Mucosa of rectum (tissue), 2 donors: ENCODE measurements around the gene PCDHGA3.
A peak's percentile ranks its signal among the peaks of the same experiment; 100 is the strongest.
"Not testable (repeated sequence)": the region's sequence is repeated elsewhere in the genome, so short reads cannot be mapped to it uniquely, and the experiment has no call there.

Experiments used
- H3K27ac ChIP-seq, 2 donors: one replicate each; pipeline ENCODE4 v1.7.0; 2013; ENCODE audit warnings: inconsistent platforms in 2 of 2, low read depth in 2 of 2, low read length in 2 of 2
- H3K27me3 ChIP-seq, 2 donors: one replicate each; pipeline ENCODE4 v1.7.0; 2013; ENCODE audit warnings: low read length in 2 of 2; ENCODE audit not compliant: control insufficient read depth in 2 of 2, insufficient read depth in 2 of 2
- H3K36me3 ChIP-seq, 2 donors: one replicate each; pipeline ENCODE4 v1.7.0; 2013; ENCODE audit warnings: low read length in 2 of 2; ENCODE audit not compliant: control insufficient read depth in 2 of 2, insufficient read depth in 2 of 2
- H3K4me1 ChIP-seq, 2 donors: one replicate each; pipeline ENCODE4 v1.7.0; 2013; ENCODE audit warnings: low read length in 2 of 2, mild to moderate bottlenecking in 1 of 2; ENCODE audit not compliant: control insufficient read depth in 2 of 2, insufficient read depth in 2 of 2
- H3K4me3 ChIP-seq, 2 donors: one replicate each; pipeline ENCODE4 v1.7.0; 2013; ENCODE audit warnings: low read length in 2 of 2
- H3K9ac ChIP-seq, 2 donors: one replicate each; pipeline ENCODE4 v1.7.0; 2013; ENCODE audit warnings: low read length in 2 of 2, low read depth in 1 of 2, mild to moderate bottlenecking in 1 of 2
- H3K9me3 ChIP-seq, 2 donors: one replicate each; pipeline ENCODE4 v1.7.0; 2013; ENCODE audit warnings: low read length in 2 of 2; ENCODE audit not compliant: control insufficient read depth in 2 of 2
- donor health status: healthy.
- donor health status: Normal muscosa, but diverticular disease.

Gene PCDHGA3

DNA sequence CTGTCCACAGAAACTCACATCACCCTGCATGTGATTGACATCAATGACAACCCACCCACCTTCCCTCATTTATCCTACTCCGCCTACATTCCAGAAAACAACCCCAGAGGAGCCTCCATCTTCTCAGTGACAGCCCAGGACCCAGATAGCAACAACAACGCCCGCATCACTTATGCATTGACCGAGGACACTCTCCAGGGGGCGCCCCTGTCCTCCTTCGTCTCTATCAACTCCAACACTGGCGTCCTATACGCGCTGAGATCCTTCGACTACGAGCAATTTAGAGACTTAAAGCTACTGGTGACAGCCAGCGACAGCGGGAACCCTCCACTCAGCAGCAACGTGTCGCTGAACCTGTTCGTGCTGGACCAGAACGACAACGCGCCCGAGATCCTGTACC, 1.7 kb downstream of the PCDHGA3 start:
- Histone ChIP-seq H3K4me1 (no peaks in the 10 kb centered on the region), H3K9ac (no peak overlapping the region), H3K36me3 (no peaks in the 10 kb centered on the region), H3K27ac (no peak overlapping the region), H3K4me3 (no peak overlapping the region), H3K9me3 (peaks cover 12 to 23% of the 10 kb centered on the region in 2 donors), H3K27me3 (no peaks in the 10 kb centered on the region)

DNA sequence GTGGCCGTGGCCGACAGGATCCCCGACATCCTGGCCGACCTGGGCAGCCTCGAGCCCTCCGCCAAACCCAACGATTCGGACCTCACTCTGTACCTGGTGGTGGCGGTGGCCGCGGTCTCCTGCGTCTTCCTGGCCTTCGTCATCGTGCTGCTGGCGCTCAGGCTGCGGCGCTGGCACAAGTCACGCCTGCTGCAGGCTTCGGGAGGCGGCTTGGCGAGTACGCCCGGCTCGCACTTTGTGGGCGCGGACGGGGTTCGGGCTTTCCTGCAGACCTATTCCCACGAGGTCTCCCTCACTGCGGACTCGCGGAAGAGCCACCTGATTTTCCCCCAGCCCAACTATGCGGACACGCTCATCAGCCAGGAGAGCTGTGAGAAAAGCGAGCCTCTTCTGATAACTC, 2.4 kb downstream of the PCDHGA3 start:
- H3K27me3 ChIP-seq, H3K4me1 ChIP-seq, H3K4me3 ChIP-seq, H3K9ac ChIP-seq, H3K36me3 ChIP-seq, H3K27ac ChIP-seq: not testable (repeated sequence)
- H3K9me3 ChIP-seq, result peaks cover 12 to 26% of the 10 kb centered on the region in 2 donors

DNA sequence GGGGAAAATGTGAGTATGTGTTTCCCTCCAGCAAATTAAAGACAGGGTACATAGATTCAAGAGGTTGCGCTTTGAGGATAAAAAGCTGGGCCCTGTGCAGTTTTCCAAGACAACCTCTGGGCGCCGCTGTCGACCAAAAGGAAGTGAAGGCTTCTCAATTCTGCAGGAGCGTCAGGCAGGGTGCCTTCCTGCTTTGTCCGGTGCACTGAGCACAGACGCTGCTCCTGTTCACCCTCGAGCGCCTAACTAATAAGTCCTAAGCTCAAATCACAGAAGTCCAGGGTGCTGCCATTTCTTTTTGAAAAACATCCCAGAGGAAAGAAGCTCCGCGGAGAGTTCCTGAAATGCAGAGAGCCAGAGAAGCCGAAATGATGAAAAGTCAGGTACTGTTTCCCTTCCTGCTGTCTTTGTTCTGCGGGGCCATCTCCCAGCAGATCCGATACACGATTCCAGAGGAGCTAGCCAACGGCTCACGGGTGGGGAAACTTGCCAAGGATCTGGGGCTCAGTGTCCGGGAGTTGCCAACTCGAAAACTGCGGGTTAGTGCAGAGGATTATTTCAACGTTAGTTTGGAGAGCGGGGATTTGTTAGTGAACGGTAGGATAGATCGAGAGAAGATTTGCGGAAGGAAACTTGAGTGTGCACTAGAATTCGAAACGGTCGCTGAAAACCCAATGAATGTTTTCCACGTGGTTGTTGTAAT, 6.4 kb downstream of the PCDHGA3 start, which contains the start of gene PCDHGB1:
Gene PCDHGB1 (plus strand): TSS at position 183 of the 703 bp plus-strand sequence. CDS start 162 bp downstream, at position 345.
- peaks cover 4 to 19% of the 10 kb centered on the region in 2 donors for H3K9me3 ChIP-seq

DNA sequence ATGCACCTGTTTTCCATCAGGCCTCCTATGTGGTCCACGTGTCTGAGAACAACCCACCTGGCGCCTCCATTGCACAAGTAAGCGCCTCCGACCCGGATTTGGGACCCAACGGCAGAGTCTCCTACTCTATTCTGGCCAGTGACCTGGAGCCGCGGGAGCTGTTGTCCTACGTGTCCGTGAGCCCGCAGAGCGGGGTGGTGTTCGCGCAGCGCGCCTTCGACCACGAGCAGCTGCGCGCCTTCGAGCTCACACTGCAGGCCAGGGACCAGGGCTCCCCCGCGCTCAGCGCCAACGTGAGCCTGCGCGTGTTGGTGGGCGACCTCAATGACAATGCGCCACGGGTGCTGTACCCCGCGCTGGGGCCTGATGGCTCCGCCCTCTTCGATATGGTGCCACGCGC, 8.0 kb downstream of the PCDHGA3 start:
- no peaks in the 10 kb centered on the region for H3K27me3 ChIP-seq
- H3K36me3 ChIP-seq, result no peaks in the 10 kb centered on the region
- peaks cover 3 to 22% of the 10 kb centered on the region in 2 donors for H3K9me3 ChIP-seq
- H3K4me1 ChIP-seq, result no peaks in the 10 kb centered on the region
- no peak overlapping the region for H3K4me3 ChIP-seq
- H3K27ac ChIP-seq, result no peak overlapping the region
- H3K9ac ChIP-seq, result no peak overlapping the region

More for the DNA sequence above, 6.4 kb downstream of the PCDHGA3 start, which contains the start of gene PCDHGB1:
- Histone ChIP-seq H3K4me1 (no peaks in the 10 kb centered on the region), H3K4me3 (peak within 1 kb of the TSS in 1 of 2 donors; percentile 56), H3K27ac (no peak within 1 kb of the TSS), H3K36me3 (no peaks in the 10 kb centered on the region), H3K27me3 (no peaks in the 10 kb centered on the region), H3K9ac (no peak within 1 kb of the TSS)

DNA sequence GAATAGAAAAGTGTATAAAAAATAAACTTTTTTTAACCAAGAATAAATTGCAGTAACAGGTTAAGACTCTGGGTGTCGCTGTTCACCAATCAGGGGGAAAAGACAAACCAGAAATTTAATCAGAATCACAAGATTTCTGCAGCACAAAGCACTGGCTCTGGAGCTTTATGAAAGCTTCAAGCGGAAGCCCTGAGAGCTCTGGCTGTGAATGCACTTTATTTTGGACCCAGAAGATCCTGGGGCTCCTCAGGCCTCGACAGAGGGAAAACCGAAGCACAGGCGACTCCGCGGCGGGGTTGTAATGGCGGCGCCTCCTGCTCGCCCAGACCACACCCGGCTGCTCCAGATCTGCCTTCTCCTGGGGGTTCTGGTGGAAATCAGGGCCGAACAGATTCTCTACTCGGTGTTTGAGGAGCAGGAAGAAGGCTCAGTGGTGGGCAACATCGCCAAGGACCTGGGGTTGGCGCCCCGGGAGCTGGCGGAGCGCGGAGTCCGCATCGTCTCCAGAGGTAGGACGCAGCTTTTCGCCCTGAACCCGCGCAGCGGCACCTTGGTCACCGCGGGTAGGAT, 11.4 kb downstream of the PCDHGA3 start, which contains the start of gene PCDHGA4:
Gene PCDHGA4 (plus strand): TSS at position 122 of the 570 bp plus-strand sequence. CDS start 87 bp downstream, at position 209.
- Histone ChIP-seq H3K27me3 (no peaks in the 10 kb centered on the region), H3K4me3 (peak within 1 kb of the TSS in 1 of 2 donors; percentile 8), H3K27ac (no peak within 1 kb of the TSS), H3K9ac (no peak within 1 kb of the TSS), H3K4me1 (no peaks in the 10 kb centered on the region), H3K36me3 (no peaks in the 10 kb centered on the region), H3K9me3 (peaks cover 3 to 22% of the 10 kb centered on the region in 2 donors)

DNA sequence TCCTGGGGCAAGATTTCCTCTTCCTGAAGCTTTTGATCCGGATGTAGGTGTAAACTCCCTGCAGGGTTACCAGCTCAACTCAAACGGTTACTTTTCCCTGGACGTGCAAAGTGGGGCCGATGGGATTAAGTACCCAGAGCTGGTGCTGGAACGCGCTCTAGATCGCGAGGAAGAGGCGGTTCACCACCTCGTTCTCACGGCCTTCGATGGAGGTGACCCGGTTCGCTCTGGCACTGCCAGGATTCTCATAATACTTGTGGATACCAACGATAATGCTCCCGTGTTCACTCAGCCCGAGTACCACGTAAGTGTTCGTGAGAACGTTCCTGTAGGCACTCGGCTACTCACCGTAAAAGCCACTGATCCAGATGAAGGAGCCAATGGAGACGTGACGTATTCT, 12.0 kb downstream of the PCDHGA3 start:
- Histone ChIP-seq H3K27me3 (no peaks in the 10 kb centered on the region), H3K27ac (no peak overlapping the region), H3K9ac (no peak overlapping the region), H3K9me3 (peaks cover 3 to 23% of the 10 kb centered on the region in 2 donors), H3K4me1 (no peaks in the 10 kb centered on the region), H3K36me3 (no peaks in the 10 kb centered on the region), H3K4me3 (no peak overlapping the region)

DNA sequence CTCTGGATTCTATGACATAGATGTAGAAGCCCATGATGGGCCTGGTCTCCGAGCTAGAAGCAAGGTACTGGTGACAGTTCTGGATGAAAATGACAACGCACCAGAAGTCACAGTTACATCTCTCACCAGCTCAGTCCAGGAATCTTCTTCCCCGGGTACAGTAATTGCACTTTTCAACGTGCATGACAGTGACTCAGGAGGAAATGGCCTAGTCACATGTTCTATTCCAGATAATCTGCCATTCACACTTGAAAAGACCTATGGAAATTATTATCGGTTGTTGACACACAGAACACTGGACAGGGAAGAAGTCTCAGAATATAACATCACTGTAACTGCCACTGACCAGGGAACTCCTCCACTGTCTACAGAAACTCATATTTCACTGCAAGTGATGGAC, 12.5 kb downstream of the PCDHGA3 start:
- no peaks in the 10 kb centered on the region for H3K27me3 ChIP-seq
- no peak overlapping the region for H3K9ac ChIP-seq
- H3K27ac ChIP-seq, result no peak overlapping the region
- no peaks in the 10 kb centered on the region for H3K4me1 ChIP-seq
- no peak overlapping the region for H3K4me3 ChIP-seq
- H3K9me3 ChIP-seq, result peaks cover 3 to 23% of the 10 kb centered on the region in 2 donors
- H3K36me3 ChIP-seq, result no peaks in the 10 kb centered on the region

DNA sequence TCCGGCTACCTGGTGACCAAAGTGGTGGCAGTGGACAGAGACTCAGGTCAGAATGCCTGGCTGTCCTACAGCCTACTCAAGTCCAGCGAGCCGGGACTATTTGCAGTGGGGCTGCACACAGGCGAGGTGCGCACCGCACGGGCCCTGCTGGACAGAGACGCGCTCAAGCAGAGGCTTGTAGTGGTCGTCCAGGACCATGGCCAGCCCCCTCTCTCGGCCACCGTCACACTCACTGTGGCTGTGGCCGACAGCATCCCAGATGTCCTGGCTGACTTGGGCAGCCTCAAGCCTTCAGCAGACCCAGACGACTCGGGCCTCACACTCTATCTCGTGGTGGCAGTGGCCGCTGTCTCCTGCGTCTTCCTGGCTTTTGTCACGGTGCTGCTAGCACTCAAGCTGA, 13.3 kb downstream of the PCDHGA3 start:
- H3K9ac ChIP-seq, result no peak overlapping the region
- H3K27ac ChIP-seq, result no peak overlapping the region
- H3K27me3 ChIP-seq, result no peaks in the 10 kb centered on the region
- H3K4me1 ChIP-seq, result no peaks in the 10 kb centered on the region
- H3K4me3 ChIP-seq, result no peak overlapping the region
- H3K36me3 ChIP-seq, result no peaks in the 10 kb centered on the region
- peaks cover 3 to 25% of the 10 kb centered on the region in 2 donors for H3K9me3 ChIP-seq

DNA sequence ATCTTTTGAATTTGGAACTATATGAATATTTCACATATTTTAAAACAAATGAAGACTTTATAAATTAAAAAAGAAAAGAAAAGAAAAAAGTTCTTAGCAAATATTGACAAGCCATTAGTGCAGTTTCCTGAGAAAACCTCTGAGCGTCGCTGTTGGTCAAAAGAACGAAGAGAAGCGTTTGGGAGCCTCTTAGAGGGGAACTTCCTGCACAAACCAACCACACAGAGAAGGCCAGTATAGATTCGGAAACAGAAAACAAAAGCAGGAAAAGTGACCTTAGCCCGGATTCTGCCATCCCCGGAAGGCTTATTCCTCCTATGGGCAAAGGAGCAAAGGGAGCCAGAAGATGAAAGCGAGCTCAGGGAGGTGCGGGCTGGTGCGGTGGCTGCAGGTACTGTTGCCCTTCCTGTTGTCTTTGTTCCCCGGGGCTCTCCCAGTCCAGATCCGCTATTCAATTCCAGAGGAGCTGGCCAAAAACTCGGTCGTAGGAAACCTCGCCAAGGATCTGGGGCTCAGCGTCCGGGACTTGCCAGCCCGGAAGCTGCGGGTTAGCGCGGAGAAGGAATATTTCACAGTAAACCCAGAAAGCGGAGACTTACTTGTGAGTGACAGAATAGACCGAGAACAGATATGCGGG, 16.3 kb downstream of the PCDHGA3 start, which contains the start of gene PCDHGB2:
Gene PCDHGB2 (plus strand): TSS at position 205 of the 637 bp plus-strand sequence. CDS start 142 bp downstream, at position 347.
- Histone ChIP-seq H3K9me3 (peaks cover 17 to 29% of the 10 kb centered on the region in 2 donors), H3K27me3 (no peaks in the 10 kb centered on the region), H3K9ac (no peak within 1 kb of the TSS), H3K36me3 (no peaks in the 10 kb centered on the region), H3K27ac (no peak within 1 kb of the TSS), H3K4me3 (peak within 1 kb of the TSS; percentile 34 to 69), H3K4me1 (no peaks in the 10 kb centered on the region)

DNA sequence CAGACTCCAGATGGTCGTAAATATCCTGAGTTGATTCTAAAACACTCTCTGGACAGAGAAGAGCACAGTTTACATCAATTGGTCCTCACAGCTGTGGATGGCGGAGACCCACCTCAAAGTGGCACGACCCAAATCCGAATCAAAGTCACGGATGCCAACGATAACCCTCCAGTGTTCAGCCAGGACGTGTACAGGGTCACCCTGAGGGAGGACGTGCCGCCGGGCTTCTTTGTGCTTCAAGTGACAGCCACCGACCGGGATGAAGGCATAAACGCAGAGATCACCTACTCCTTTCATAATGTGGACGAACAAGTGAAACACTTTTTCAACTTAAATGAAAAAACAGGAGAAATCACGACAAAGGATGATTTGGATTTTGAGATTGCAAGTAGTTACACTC, 17.1 kb downstream of the PCDHGA3 start:
- no peaks in the 10 kb centered on the region for H3K36me3 ChIP-seq
- no peak overlapping the region for H3K9ac ChIP-seq
- no peaks in the 10 kb centered on the region for H3K4me1 ChIP-seq
- H3K27ac ChIP-seq, result no peak overlapping the region
- peaks cover 22 to 31% of the 10 kb centered on the region in 2 donors for H3K9me3 ChIP-seq
- peaks cover 0 to 6% of the 10 kb centered on the region in 2 donors for H3K27me3 ChIP-seq
- H3K4me3 ChIP-seq, result no peak overlapping the region
